Right cardiac atrium (tissue), 5 donors: ENCODE results near the gene RND3. TPM values are rescaled to one million over a fixed set of nuclear protein-coding genes. Genes with fewer than 3 reads are reported as not detected.

Source experiments
- ATAC-seq, 2 donors: fragments of 200-7000 bp; cut with Tn5 transposase; one replicate each; pipeline versions ENCODE4 v1.8.0 to v1.9.1; 2020; ENCODE audit warnings: moderate library complexity in 2 of 2, mild to moderate bottlenecking in 1 of 2
- DNase-seq, 3 donors: peaks; one replicate each; pipeline ENCODE4 v3.0.0-alpha.2; 2020
- H3K27ac ChIP-seq: one replicate; pipeline ENCODE4 v1.5.1; 2013; ENCODE audit warnings: mild to moderate bottlenecking, low read length, control low read depth, moderate library complexity
- H3K27me3 ChIP-seq: one replicate; pipeline ENCODE4 v1.6.1; 2013; ENCODE audit not compliant: control insufficient read depth, insufficient read depth
- H3K4me1 ChIP-seq: one replicate; pipeline ENCODE4 v1.6.1; 2013; ENCODE audit warnings: low read length; ENCODE audit not compliant: control insufficient read depth, insufficient read depth
- H3K4me3 ChIP-seq: one replicate; pipeline ENCODE4 v1.5.1; 2013; ENCODE audit warnings: low read length, control low read depth
- H3K9me3 ChIP-seq: one replicate; pipeline ENCODE4 v1.6.1; 2013; ENCODE audit warnings: low read length; ENCODE audit not compliant: control insufficient read depth
- WGBS: extraction: QIAGEN DNeasy Blood & Tissue Kit; methylation state at CpG from one replicate; pipeline ENCODE4 v1.1.7; 2013; 5-methylcytosine and 5-hydroxymethylcytosine counted together
- intact Hi-C, 4 donors: fragments of 100-400 bp; cut with DNase I; formaldehyde crosslinking; loops; one replicate each; pipeline versions ENCODE4 v1.11.0 to v1.14.0; 2022 to 2023
- polyA plus RNA-seq: library from polyadenylated mRNA; stranded (reverse); fragments of 200-250 nt; gene quantifications from one replicate; pipeline ENCODE4 v1.2.3, GENCODE V29; 2013
- total RNA-seq, 4 donors: library from RNA; stranded (reverse); fragmentation: NEBNext Ultra II Directional; extraction: Animal tissue kit (Norgen Biotek cat#: 25700); gene quantifications; one replicate each; pipeline ENCODE4 v1.2.1, GENCODE V29; 2021
- donor health status: healthy with polysubstance abuse.
- donor health status: DM: no; HTN: yes; CAD: no.
- donor health status: DM: no; HTN: no; CAD: no.
- donor health status: DM: no; HTN: yes; CAD: no; lungs with severe emphysema.
- donor health status: DM: yes; HTN: yes; CAD: no.

RND3 gene
- total and polyA plus RNA-seq, 5 donors: 9.1 to 32.7 (median 16.4) TPM

GRCh38 chr2:150491943-150492342, 4.5 kb upstream of the RND3 start:
- DNase-seq: no peak
- no peak for ATAC-seq
- H3K4me3 ChIP-seq: no peak overlapping the region
- 70% methylated on average over 2 of the region's 2 CpGs for WGBS
- no peaks in the 10 kb centered on the region for H3K4me1 ChIP-seq
- intact Hi-C loops: loop anchor here in 1 of 4 donors (10.0 kb wide), 1 partner anchor 897 kb away; no protein-coding TSS in a partner anchor
- no peaks in the 10 kb centered on the region for H3K27me3 ChIP-seq
- no peak overlapping the region for H3K27ac ChIP-seq
- no peaks in the 10 kb centered on the region for H3K9me3 ChIP-seq

DNA sequence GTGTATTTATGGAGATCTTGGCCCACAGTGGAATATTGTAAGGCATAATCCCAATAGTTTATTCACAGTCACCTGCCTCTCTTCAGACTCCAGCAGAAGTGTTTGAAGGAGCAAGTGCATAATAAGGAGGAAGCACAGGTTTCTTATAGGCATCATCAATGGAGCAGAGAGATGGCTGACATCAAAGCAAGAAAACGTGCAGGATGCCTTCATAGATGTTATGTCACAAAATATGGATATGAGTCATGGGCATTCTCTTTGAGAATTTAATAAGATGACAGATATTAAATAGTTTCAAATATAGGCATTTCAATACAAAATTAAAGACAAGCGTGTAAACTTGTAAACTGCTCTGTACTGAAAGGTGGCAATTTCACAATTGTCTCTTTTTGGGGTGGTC, 4.0 kb upstream of the RND3 start:
- no peaks in the 10 kb centered on the region for H3K9me3 ChIP-seq
- H3K27ac ChIP-seq: no peak overlapping the region
- no peaks in the 10 kb centered on the region for H3K4me1 ChIP-seq
- no peak for DNase-seq
- no peak overlapping the region for H3K4me3 ChIP-seq
- ATAC-seq: no peak
- intact Hi-C loops: loop anchor here in 1 of 4 donors (10.0 kb wide), 1 partner anchor 897 kb away; no protein-coding TSS in a partner anchor
- H3K27me3 ChIP-seq: no peaks in the 10 kb centered on the region
- 76% methylated on average over 2 of the region's 2 CpGs for WGBS

DNA sequence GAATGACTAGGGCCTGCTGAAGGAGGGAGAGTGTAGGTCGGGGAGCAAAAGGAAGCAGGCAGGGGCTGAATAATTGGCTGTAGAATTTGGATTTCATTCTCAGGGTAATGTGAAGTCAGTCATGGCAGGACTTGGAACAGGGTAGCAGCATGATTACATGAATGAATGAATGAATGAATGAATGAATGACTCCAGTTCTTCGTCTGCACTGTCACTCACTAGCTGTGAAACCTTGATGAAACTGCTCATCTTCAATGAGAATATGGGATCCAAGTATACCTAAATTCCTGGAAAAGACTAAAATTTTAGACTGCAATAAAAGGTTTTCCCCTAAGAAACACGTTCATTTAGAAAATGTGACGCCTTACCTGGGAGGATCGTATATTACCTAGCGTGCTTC, 3.0 kb upstream of the RND3 start:
- no peak for ATAC-seq

GRCh38 chr2:150486539-150487484, 655 bp downstream of the RND3 start:
- WGBS: under 1% methylated on average over 45 of the region's 45 CpGs
- intact Hi-C loops: loop anchor here in 3 of 4 donors (5.0 kb wide), 2 partner anchors 60 to 890 kb away; no protein-coding TSS in a partner anchor
- DNase-seq (peak; percentile 30 to 65 (median 58)), ATAC-seq (peak; percentile 30 to 50)
- no peaks in the 10 kb centered on the region for H3K27me3 ChIP-seq
- peak overlapping the region; percentile 86 for H3K4me3 ChIP-seq
- no peaks in the 10 kb centered on the region for H3K4me1 ChIP-seq
- H3K9me3 ChIP-seq: no peaks in the 10 kb centered on the region
- peak overlapping the region; percentile 89 for H3K27ac ChIP-seq

More for the DNA sequence above, 3.0 kb upstream of the RND3 start:
- WGBS: 84% methylated on average over 6 of the region's 6 CpGs
- Histone ChIP-seq H3K27ac (no peak overlapping the region), H3K9me3 (no peaks in the 10 kb centered on the region), H3K4me1 (no peaks in the 10 kb centered on the region), H3K4me3 (no peak overlapping the region), H3K27me3 (no peaks in the 10 kb centered on the region)
- DNase-seq: no peak
- intact Hi-C loops: loop anchor here in 1 of 4 donors (10.0 kb wide), 1 partner anchor 896 kb away; no protein-coding TSS in a partner anchor

DNA sequence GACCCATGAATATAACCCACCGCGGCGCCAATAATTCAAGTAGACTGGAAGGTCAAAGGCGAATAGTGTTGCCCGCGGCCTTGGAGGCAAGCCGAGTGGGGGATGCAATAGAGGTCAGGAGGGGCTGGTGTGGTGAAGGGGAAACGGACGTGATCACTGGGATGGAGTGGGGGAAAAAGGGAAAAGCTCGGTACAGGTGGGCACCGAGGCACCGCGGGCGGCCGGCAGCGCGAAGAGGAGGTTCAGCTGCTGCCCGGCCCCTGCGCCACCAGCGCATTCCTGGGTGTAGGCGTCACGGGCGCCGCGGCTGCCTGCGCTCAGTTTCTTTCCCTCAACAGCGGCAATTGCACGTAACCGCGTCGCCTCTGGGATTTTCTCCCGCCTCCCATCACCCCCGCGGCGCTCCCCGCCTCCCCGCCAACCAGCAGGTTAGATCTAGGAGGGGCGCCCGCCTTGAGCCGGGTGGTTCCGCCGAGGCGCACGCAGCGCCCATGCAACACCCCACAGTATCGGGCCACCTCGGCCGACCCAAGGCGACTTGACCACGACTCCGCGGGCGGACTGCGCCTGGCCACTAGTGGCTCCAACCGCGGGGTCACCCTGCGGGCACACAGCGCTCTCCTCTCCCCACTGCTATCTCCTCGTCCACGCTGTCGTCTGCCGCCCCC, 1.5 kb downstream of the RND3 start:
- DNase-seq: peak; percentile 80 to 91 (median 88)
- H3K9me3 ChIP-seq: no peaks in the 10 kb centered on the region
- H3K27ac ChIP-seq: peak overlapping the region; percentile 89
- WGBS: under 1% methylated on average over 62 of the region's 62 CpGs
- intact Hi-C loops: loop anchor here in 3 of 4 donors (5.0 kb wide), 2 partner anchors 59 to 889 kb away; no protein-coding TSS in a partner anchor
- no peaks in the 10 kb centered on the region for H3K27me3 ChIP-seq
- peak overlapping the region; percentile 86 for H3K4me3 ChIP-seq
- H3K4me1 ChIP-seq: no peaks in the 10 kb centered on the region
- ATAC-seq: peak; percentile 77 to 82

GRCh38 chr2:150485114-150485870, 2.2 kb downstream of the RND3 start:
- peak overlapping the region; percentile 89 for H3K27ac ChIP-seq
- no peaks in the 10 kb centered on the region for H3K9me3 ChIP-seq
- intact Hi-C loops: loop anchor here in 3 of 4 donors (5.0 kb wide), 2 partner anchors 58 to 888 kb away; no protein-coding TSS in a partner anchor
- H3K27me3 ChIP-seq: no peaks in the 10 kb centered on the region
- ATAC-seq (peak; percentile 54 to 62), DNase-seq (peak; percentile 68 to 87 (median 84))
- H3K4me3 ChIP-seq: peak overlapping the region; percentile 86
- whole genome bisulfite sequencing: under 1% methylated on average over 43 of the region's 43 CpGs
- no peaks in the 10 kb centered on the region for H3K4me1 ChIP-seq

DNA sequence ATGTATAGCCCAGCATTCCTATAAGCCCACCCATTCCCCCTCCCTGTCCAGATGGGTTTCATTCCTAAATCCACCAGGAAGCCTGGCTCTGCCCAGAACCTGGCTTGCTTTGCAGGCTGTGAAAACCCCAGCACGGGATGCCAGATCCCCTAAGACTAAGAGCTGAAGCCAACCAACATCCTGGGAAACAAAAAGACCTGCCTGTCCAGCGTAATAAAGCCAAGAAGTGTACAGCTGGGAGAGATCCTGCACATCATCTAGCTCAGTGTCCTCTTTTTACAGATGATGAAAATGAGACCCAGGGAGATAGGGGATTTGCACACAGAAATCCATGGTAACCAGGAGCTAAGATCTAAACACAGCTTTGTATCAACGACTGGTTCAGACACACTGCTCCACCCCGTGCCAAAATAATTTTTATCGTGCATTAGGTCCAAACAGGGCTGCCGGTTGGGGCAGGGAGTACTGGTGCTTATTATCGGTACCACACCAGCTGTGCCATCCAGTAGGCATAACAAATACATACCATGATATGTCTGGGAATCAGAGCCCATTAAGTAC, 2.9 kb downstream of the RND3 start:
- Histone ChIP-seq H3K27ac (peak overlapping the region; percentile 89), H3K4me3 (peak overlapping the region; percentile 86), H3K9me3 (no peaks in the 10 kb centered on the region), H3K27me3 (no peaks in the 10 kb centered on the region), H3K4me1 (no peaks in the 10 kb centered on the region)
- peak in 2 of 3 donors; percentile 42 to 43 for DNase-seq
- intact Hi-C loops: loop anchor here in 3 of 4 donors (5.0 kb wide), 2 partner anchors 57 to 887 kb away; no protein-coding TSS in a partner anchor
- WGBS: 14% methylated on average over 7 of the region's 7 CpGs
- ATAC-seq: no peak

GRCh38 chr2:150484006-150484405, 3.5 kb downstream of the RND3 start:
- no peak for ATAC-seq
- Histone ChIP-seq H3K27me3 (no peaks in the 10 kb centered on the region), H3K27ac (no peak overlapping the region), H3K4me3 (peak overlapping the region; percentile 86), H3K9me3 (no peaks in the 10 kb centered on the region), H3K4me1 (no peaks in the 10 kb centered on the region)
- DNase-seq: no peak
- intact Hi-C loops: no loop called here
- WGBS: 77% methylated on average over 3 of the region's 3 CpGs

- 80% methylated on average over 1 of the region's 1 CpG for WGBS
- Histone ChIP-seq H3K4me1 (no peaks in the 10 kb centered on the region), H3K9me3 (no peaks in the 10 kb centered on the region), H3K4me3 (no peak overlapping the region), H3K27ac (no peak overlapping the region), H3K27me3 (no peaks in the 10 kb centered on the region)
- intact Hi-C loops: no loop called here
- DNase-seq: no peak
- no peak for ATAC-seq
Measured at GRCh38 chr2:150483532-150483931, 3.9 kb downstream of the RND3 start.
